ENCODE data around the gene NT5DC4.

DNA sequence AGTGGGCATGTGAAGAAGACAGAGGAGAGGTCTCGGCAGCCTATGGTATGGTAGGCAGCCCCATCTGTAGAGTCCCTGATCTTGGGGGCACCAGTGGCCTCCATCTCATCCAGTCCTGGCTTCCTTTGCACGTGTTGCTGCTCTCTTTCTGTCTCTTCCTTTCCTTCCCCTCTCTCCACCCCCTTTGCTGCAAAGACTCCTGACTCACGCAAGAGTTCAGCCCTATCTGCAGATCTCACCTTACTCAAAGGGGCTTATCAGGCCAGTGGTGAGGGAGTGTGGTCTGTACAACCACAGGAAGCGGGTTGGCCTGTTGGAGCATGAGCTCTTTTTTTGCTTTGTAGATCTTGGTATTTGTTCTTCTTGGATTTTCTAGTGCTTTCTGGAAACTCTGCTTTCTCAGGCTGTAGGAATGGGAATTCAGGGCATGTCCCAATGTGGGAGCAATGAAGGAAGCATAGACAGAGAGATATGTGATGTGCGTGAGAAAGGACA lies 14.6 kb upstream of the NT5DC4 start:
- TF ChIP-seq, protein P1, sequence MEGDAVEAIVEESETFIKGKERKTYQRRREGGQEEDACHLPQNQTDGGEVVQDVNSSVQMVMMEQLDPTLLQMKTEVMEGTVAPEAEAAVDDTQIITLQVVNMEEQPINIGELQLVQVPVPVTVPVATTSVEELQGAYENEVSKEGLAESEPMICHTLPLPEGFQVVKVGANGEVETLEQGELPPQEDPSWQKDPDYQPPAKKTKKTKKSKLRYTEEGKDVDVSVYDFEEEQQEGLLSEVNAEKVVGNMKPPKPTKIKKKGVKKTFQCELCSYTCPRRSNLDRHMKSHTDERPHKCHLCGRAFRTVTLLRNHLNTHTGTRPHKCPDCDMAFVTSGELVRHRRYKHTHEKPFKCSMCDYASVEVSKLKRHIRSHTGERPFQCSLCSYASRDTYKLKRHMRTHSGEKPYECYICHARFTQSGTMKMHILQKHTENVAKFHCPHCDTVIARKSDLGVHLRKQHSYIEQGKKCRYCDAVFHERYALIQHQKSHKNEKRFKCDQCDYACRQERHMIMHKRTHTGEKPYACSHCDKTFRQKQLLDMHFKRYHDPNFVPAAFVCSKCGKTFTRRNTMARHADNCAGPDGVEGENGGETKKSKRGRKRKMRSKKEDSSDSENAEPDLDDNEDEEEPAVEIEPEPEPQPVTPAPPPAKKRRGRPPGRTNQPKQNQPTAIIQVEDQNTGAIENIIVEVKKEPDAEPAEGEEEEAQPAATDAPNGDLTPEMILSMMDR (conservative IDR thresholded peaks at IDR 0.05; ENCODE audit: low read depth, low read length) = no peak
- TF ChIP-seq EZH2phosphoT487 (IDR thresholded peaks at IDR 0.05; ENCODE audit: borderline replicate concordance, low read length) = no peak
- TF ChIP-seq EZH2 (IDR thresholded peaks at IDR 0.05; ENCODE audit: low read length, unreplicated experiment) = no peak

Measured in PC-3 (cell line).